ENCODE results near the gene PRDM16. TPM values are rescaled to one million over a fixed set of nuclear protein-coding genes. Genes with fewer than 3 reads are reported as not detected.

The PRDM16 gene
- total and polyA plus RNA-seq, 2 of the 8 experiments (the other 6 are each of a cell fraction or from before 2014, with no cell fraction given): 0.39 to 0.43 TPM

DNA sequence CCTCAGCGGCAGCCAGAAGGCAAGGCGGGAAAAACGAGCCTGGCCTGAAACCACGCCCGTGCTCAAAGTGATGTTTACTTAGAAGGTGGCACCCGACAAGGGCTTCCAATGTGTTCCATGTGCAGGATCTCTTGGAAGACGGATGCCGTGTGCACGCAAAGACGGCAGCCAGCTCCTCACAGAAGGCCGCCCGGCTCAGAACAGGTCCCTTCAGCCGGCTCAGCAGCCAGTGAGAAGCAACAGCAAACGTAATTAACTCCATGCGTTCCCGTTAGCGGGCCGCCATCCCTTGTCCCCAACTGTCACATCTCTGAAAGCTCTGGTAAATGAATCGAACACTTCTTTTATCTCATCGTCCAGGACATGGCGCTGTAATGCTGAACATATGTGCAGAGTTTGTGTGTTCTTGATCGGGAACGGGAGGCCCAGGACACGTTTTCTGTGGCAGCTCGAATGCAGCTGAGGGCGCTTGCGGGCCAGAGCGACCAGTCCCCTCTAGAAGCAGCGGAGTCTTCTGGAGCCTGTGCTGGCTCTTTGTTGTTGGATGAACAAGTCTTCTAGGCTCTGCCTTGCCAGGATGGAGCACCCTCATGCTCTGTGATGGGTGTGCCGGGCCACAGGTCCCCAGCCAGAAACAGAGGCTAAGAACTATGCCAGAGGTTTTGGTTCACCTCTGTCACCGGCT, 290.9 kb downstream of the PRDM16 start:
- CTCF ChIA-PET (ENCODE audit: partially characterized antibody): interaction anchor here (1.2 kb wide), 1 partner anchor 9 kb away, joined by 5 read pairs; no protein-coding TSS in a partner anchor
- H3K4me1 ChIP-seq (replicated peaks in 1 of 4; ENCODE audit: control insufficient read depth in 3 of 4, insufficient read depth in 4 of 4, low read length in 3 of 4): peaks cover 0 to 14% (median 6%) of the 10 kb centered on the region in 4 experiments; a peak in 5 of 7 replicates
- FAIRE-seq: no peak

More for the DNA sequence above, 290.9 kb downstream of the PRDM16 start:
- DNase-seq (ENCODE audit: low read depth in 1 of 2, low spot score in 2 of 2): no peak
- TF ChIP-seq SP2 (IDR thresholded peaks at IDR 0.05; ENCODE audit: low read length): no peak
- Histone ChIP-seq H2AFZ (ENCODE audit: low read length) (no peak overlapping the region), H2BK5ac (ENCODE audit: low read depth, low read length) (no peak overlapping the region), H4K91ac (replicated peaks; ENCODE audit: insufficient read length, low read length) (no peak overlapping the region), H2AK5ac (ENCODE audit: low read depth, low read length) (no peak overlapping the region), H4K20me1 (replicated peaks in 1 of 2; ENCODE audit: control insufficient read depth in 1 of 2, insufficient read depth in 2 of 2, low read length in 2 of 2) (no peaks in the 10 kb centered on the region), H3K23ac (ENCODE audit: insufficient read length) (no peak overlapping the region), H3K56ac (replicated peaks; ENCODE audit: insufficient read length, low read depth, low read length) (no peak overlapping the region), H4K5ac (ENCODE audit: insufficient read length, low read depth, low read length) (no peak overlapping the region), H3K79me2 (ENCODE audit: control insufficient read depth in 1 of 2, insufficient read depth in 2 of 2, low read length in 2 of 2) (no peaks in the 10 kb centered on the region), H2BK20ac (ENCODE audit: low read length) (no peak overlapping the region), H3K4me3 (ENCODE audit: extremely low read depth in 1 of 4, insufficient read depth in 2 of 4, low read depth in 3 of 4, low read length in 4 of 4) (no peak overlapping the region), H3K27ac (ENCODE audit: low read depth, low read length) (no peak overlapping the region), H3K4me2 (ENCODE audit: insufficient read depth in 1 of 2, low read depth in 2 of 2, low read length in 2 of 2) (no peak overlapping the region), H3K27me3 (replicated peaks in 1 of 4; ENCODE audit: control insufficient read depth in 3 of 4, extremely low read depth in 1 of 4, insufficient read depth in 3 of 4, low read length in 3 of 4) (no peaks in the 10 kb centered on the region; a peak in 1 of 7 replicates), H2BK15ac (ENCODE audit: low read length) (no peak overlapping the region), H3K79me1 (ENCODE audit: low read depth, low read length) (no peaks in the 10 kb centered on the region), H4K8ac (ENCODE audit: extremely low read depth, insufficient read depth, low read length) (no peak overlapping the region), H3K23me2 (ENCODE audit: low read depth, low read length) (no peaks in the 10 kb centered on the region), H3K18ac (ENCODE audit: extremely low read depth, low read length) (no peak overlapping the region), H3K9ac (replicated peaks in 1 of 4; ENCODE audit: extremely low read depth in 1 of 4, low read depth in 3 of 4, low read length in 3 of 4) (no peak overlapping the region), H3K14ac (ENCODE audit: insufficient read length) (no peak overlapping the region), H3K36me3 (ENCODE audit: control insufficient read depth in 2 of 4, insufficient read depth in 4 of 4, low read length in 3 of 4) (no peaks in the 10 kb centered on the region), H2BK120ac (replicated peaks; ENCODE audit: low read depth, low read length) (no peak overlapping the region), H3K9me3 (ENCODE audit: insufficient read depth in 2 of 2, low read depth in 1 of 2, low read length in 1 of 2) (no peaks in the 10 kb centered on the region), H3K4ac (replicated peaks; ENCODE audit: insufficient read length, low read depth, low read length) (no peak overlapping the region), H2BK12ac (ENCODE audit: low read depth, low read length) (no peak overlapping the region)
- POLR2A ChIA-PET (ENCODE audit: partially characterized antibody): no interaction called here
- 88% methylated on average over 29 of the region's 31 CpGs; no CpG with 5 or more reads in 1 of the 2 experiments for WGBS, 2 experiments (ENCODE audit: extremely low coverage in 1 of 2, insufficient coverage in 1 of 2, insufficient read length in 1 of 2, insufficient replicate concordance in 2 of 2, low coverage in 1 of 2, low lambda C conversion rate in 2 of 2, missing lambda C conversion rate in 1 of 2)

All from H1 (cell line).